ENCODE measurements around the gene FANCF. TPM values are rescaled to one million over a fixed set of nuclear protein-coding genes. Genes with fewer than 3 reads are reported as not detected.

The FANCF gene
- total and polyA plus RNA-seq, 2 donors: 10.1 to 15.2 TPM

- DNase-seq (ENCODE audit: low read depth in 6 of 9, low spot score in 9 of 9): no peak
Observed at GRCh38 chr11:22597062-22597461, 28.6 kb downstream of the FANCF start.

DNA sequence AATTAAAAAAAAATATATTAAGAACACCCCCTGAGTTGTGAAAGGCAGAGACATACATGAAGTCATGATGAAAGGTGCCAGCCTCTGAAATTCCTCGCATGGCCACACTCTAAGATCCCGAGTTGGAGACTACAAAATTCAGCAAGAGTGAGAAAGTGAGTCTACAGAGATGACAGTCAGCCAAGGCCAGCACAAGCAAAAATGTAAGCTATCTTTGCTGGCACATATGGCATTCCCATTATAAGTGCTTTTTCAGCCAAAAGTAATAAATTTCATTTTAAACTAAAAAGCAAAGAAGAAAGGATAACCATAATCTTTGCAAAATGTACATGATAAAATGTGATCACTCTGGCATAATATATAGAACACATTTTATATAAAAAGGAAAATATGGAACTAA, 40.6 kb downstream of the FANCF start:
- WGBS: 91% methylated on average over 2 of the region's 2 CpGs
- H3K4me3 ChIP-seq (ENCODE audit: low read length in 2 of 2): no peak overlapping the region

More at GRCh38 chr11:22597062-22597461, 28.6 kb downstream of the FANCF start:
- WGBS: 89% methylated on average over 2 of the region's 2 CpGs
- no peaks in the 10 kb centered on the region for H3K4me1 ChIP-seq (ENCODE audit: control insufficient read depth in 2 of 2, insufficient read depth in 2 of 2, low read length in 2 of 2)
- no peak overlapping the region for H3K4me3 ChIP-seq (ENCODE audit: low read length in 2 of 2)
- no peaks in the 10 kb centered on the region for H3K27me3 ChIP-seq (ENCODE audit: control insufficient read depth in 2 of 2, insufficient read depth in 1 of 2, low read length in 1 of 2)
- H3K36me3 ChIP-seq (ENCODE audit: control insufficient read depth in 2 of 2, insufficient read depth in 2 of 2, low read length in 1 of 2): no peaks in the 10 kb centered on the region
- no peak overlapping the region for H3K27ac ChIP-seq (ENCODE audit: low read depth in 1 of 2, low read length in 1 of 2)
- H3K9me3 ChIP-seq (ENCODE audit: control insufficient read depth in 2 of 2, insufficient read depth in 1 of 2, low read length in 1 of 2): no peaks in the 10 kb centered on the region

GRCh38 chr11:22583963-22584492, 41.6 kb downstream of the FANCF start:
- DNase-seq (ENCODE audit: low read depth in 6 of 9, low spot score in 9 of 9): no peak
- no peak overlapping the region for H3K27ac ChIP-seq (ENCODE audit: low read depth in 1 of 2, low read length in 1 of 2)
- no peak overlapping the region for H3K4me3 ChIP-seq (ENCODE audit: low read length in 2 of 2)
- no peaks in the 10 kb centered on the region for H3K4me1 ChIP-seq (ENCODE audit: control insufficient read depth in 2 of 2, insufficient read depth in 2 of 2, low read length in 2 of 2)
- H3K9me3 ChIP-seq (ENCODE audit: control insufficient read depth in 2 of 2, insufficient read depth in 1 of 2, low read length in 1 of 2): no peaks in the 10 kb centered on the region
- H3K36me3 ChIP-seq (ENCODE audit: control insufficient read depth in 2 of 2, insufficient read depth in 2 of 2, low read length in 1 of 2): no peaks in the 10 kb centered on the region
- no peaks in the 10 kb centered on the region for H3K27me3 ChIP-seq (ENCODE audit: control insufficient read depth in 2 of 2, insufficient read depth in 1 of 2, low read length in 1 of 2)
- WGBS: 86% methylated on average over 12 of the region's 12 CpGs

More for the DNA sequence above, 40.6 kb downstream of the FANCF start:
- no peaks in the 10 kb centered on the region for H3K9me3 ChIP-seq (ENCODE audit: control insufficient read depth in 2 of 2, insufficient read depth in 1 of 2, low read length in 1 of 2)
- no peaks in the 10 kb centered on the region for H3K36me3 ChIP-seq (ENCODE audit: control insufficient read depth in 2 of 2, insufficient read depth in 2 of 2, low read length in 1 of 2)
- DNase-seq (ENCODE audit: low read depth in 6 of 9, low spot score in 9 of 9): no peak
- H3K27me3 ChIP-seq (ENCODE audit: control insufficient read depth in 2 of 2, insufficient read depth in 1 of 2, low read length in 1 of 2): no peaks in the 10 kb centered on the region
- H3K27ac ChIP-seq (ENCODE audit: low read depth in 1 of 2, low read length in 1 of 2): no peak overlapping the region
- no peaks in the 10 kb centered on the region for H3K4me1 ChIP-seq (ENCODE audit: control insufficient read depth in 2 of 2, insufficient read depth in 2 of 2, low read length in 2 of 2)

DNA sequence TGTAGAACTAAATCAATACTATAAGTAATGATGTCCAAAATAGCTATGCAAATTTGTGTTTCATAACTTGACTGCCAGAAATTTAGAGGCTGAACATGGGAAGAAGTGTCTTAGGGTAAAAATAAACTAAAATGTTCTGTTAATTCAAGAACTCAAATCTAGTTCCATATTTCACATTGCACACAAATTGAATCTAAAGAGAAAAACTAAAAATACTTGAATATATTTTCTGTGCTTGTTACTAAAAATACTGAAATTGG, 43.5 kb downstream of the FANCF start:
- no peaks in the 10 kb centered on the region for H3K36me3 ChIP-seq (ENCODE audit: control insufficient read depth in 2 of 2, insufficient read depth in 2 of 2, low read length in 1 of 2)
- H3K27ac ChIP-seq (ENCODE audit: low read depth in 1 of 2, low read length in 1 of 2): no peak overlapping the region
- no peaks in the 10 kb centered on the region for H3K27me3 ChIP-seq (ENCODE audit: control insufficient read depth in 2 of 2, insufficient read depth in 1 of 2, low read length in 1 of 2)
- H3K9me3 ChIP-seq (ENCODE audit: control insufficient read depth in 2 of 2, insufficient read depth in 1 of 2, low read length in 1 of 2): no peaks in the 10 kb centered on the region
- DNase-seq (ENCODE audit: low read depth in 6 of 9, low spot score in 9 of 9): no peak
- no peaks in the 10 kb centered on the region for H3K4me1 ChIP-seq (ENCODE audit: control insufficient read depth in 2 of 2, insufficient read depth in 2 of 2, low read length in 2 of 2)
- H3K4me3 ChIP-seq (ENCODE audit: low read length in 2 of 2): no peak overlapping the region

DNA sequence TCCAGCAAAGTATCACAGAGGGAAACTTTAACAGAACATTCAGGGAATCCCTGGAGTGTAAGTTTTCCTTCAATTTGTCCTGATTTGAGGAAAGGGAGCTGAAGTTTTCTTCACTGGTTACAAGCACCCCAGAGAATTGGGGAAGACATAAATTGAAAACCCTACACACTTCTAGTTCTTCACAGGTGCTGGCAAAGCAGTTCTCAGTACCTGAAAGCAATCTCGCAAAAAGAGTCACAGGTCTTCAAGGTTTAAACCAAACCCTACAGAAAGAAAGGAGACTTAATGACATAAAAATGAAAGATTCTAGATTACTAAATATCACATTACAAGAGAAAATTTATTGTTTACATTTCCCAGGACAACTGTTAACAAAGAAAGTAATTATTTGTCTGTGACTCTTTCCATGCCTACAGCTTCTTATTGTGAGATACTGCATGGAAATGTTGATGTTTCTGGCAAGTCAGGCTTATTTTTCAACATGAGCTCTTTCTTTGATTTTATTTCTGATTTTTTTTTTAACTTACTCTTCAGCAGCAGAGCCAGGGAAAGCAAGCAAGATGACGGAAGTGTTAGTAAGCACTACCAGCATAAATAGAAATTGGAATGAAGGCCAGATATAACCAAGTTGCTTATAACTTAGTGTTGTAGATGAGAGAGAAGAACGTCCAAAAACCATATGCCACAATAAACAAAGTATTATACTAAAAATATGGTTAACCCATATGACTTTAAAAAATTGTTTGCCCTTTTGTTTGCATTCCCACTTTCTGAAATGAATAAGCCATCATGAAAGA, 44.1 kb downstream of the FANCF start:
- 93% methylated on average over 3 of the region's 3 CpGs for WGBS

DNA sequence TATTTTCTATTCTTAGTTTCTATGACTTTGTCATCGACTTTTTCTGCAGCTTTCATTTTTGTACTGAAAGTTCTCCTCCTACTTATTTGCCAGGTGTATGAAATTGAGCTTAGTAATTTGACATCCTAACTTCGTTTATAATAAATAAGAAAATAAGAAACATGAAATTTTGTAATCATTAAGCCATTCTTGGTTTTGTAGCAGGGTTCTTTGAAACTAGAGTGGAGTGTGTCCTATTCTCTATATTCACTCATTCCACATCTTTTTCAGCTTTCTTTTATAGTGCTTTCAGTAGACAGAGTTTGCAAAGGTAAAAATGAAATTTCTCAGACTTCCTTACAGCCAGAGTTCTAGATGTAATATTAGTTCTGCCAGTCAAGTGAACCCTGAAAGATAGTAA, 47.8 kb downstream of the FANCF start:
- H3K36me3 ChIP-seq (ENCODE audit: control insufficient read depth in 2 of 2, insufficient read depth in 2 of 2, low read length in 1 of 2): no peaks in the 10 kb centered on the region
- no peak overlapping the region for H3K4me3 ChIP-seq (ENCODE audit: low read length in 2 of 2)
- H3K4me1 ChIP-seq (ENCODE audit: control insufficient read depth in 2 of 2, insufficient read depth in 2 of 2, low read length in 2 of 2): no peaks in the 10 kb centered on the region
- H3K27ac ChIP-seq (ENCODE audit: low read depth in 1 of 2, low read length in 1 of 2): no peak overlapping the region
- DNase-seq (ENCODE audit: low read depth in 6 of 9, low spot score in 9 of 9): no peak
- H3K9me3 ChIP-seq (ENCODE audit: control insufficient read depth in 2 of 2, insufficient read depth in 1 of 2, low read length in 1 of 2): no peaks in the 10 kb centered on the region
- H3K27me3 ChIP-seq (ENCODE audit: control insufficient read depth in 2 of 2, insufficient read depth in 1 of 2, low read length in 1 of 2): no peaks in the 10 kb centered on the region
- WGBS: 78% methylated on average over 2 of the region's 2 CpGs

More for the DNA sequence above, 44.1 kb downstream of the FANCF start:
- no peaks in the 10 kb centered on the region for H3K4me1 ChIP-seq (ENCODE audit: control insufficient read depth in 2 of 2, insufficient read depth in 2 of 2, low read length in 2 of 2)
- no peak overlapping the region for H3K4me3 ChIP-seq (ENCODE audit: low read length in 2 of 2)
- H3K27me3 ChIP-seq (ENCODE audit: control insufficient read depth in 2 of 2, insufficient read depth in 1 of 2, low read length in 1 of 2): no peaks in the 10 kb centered on the region
- no peaks in the 10 kb centered on the region for H3K9me3 ChIP-seq (ENCODE audit: control insufficient read depth in 2 of 2, insufficient read depth in 1 of 2, low read length in 1 of 2)
- DNase-seq (ENCODE audit: low read depth in 6 of 9, low spot score in 9 of 9): no peak
- no peaks in the 10 kb centered on the region for H3K36me3 ChIP-seq (ENCODE audit: control insufficient read depth in 2 of 2, insufficient read depth in 2 of 2, low read length in 1 of 2)
- H3K27ac ChIP-seq (ENCODE audit: low read depth in 1 of 2, low read length in 1 of 2): no peak overlapping the region

Other genes starting within 250 kb of the FANCF start
- gene GAS2, start 40.8 kb upstream of the FANCF start, total RNA-seq: 3.1 TPM
- gene GAS2, start 40.8 kb upstream of the FANCF start, polyA plus RNA-seq: 2.8 TPM
- gene SVIP, start 204.0 kb upstream of the FANCF start, total RNA-seq: 16.0 TPM
- gene SVIP, start 204.0 kb upstream of the FANCF start, polyA plus RNA-seq: 21.9 TPM
- gene CCDC179, start 234.7 kb upstream of the FANCF start, total RNA-seq: not detected
- 0.09 TPM for gene CCDC179, start 234.7 kb upstream of the FANCF start, polyA plus RNA-seq